Measurements from ENCODE around the gene REEP2.
A peak's percentile ranks its signal among the peaks of the same experiment; 100 is the strongest.
"Not testable (repeated sequence)": the region's sequence is repeated elsewhere in the genome, so short reads cannot be mapped to it uniquely, and the experiment has no call there.

The REEP2 gene

DNA sequence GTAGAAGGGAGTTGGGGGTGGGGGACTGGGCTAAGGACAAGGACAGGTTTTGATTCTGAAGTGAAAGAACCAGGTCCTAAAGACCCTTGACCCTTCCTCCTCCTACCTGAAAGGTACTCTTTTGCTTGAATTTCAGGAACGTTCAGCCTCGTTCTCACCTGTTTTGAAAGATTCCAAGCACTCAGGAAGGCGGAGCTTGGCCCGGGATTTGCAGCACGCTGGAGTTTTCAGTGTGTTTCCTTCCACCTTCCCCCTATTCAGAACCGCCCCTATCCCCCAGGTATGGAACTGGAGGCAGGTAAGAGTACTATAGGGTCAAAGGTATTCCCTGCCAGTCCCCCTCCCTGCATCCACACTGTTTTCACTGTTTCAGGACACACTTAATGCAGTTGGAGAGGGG is 33.5 kb downstream of the REEP2 start:
- Histone ChIP-seq H3K27ac (no peak overlapping the region), H3K36me3 (ENCODE audit: insufficient read depth, low read length) (no peaks in the 10 kb centered on the region), H3K9ac (ENCODE audit: insufficient read length) (no peak overlapping the region), H3K4me3 (no peak overlapping the region), H3K9me3 (ENCODE audit: low read depth, low read length) (no peaks in the 10 kb centered on the region)
- no peak for DNase-seq (ENCODE audit: low read depth, low spot score)
- no peak for TF ChIP-seq EZH2 (IDR thresholded peaks at IDR 0.05)
- no peak for TF ChIP-seq POLR2AphosphoS5 (IDR thresholded peaks at IDR 0.05; ENCODE audit: borderline replicate concordance, low read depth, low read length)
- no peak for TF ChIP-seq FOXP2 (optimal IDR thresholded peaks at IDR 0.05; ENCODE audit: control extremely low read depth, extremely low read length, insufficient read depth)

DNA sequence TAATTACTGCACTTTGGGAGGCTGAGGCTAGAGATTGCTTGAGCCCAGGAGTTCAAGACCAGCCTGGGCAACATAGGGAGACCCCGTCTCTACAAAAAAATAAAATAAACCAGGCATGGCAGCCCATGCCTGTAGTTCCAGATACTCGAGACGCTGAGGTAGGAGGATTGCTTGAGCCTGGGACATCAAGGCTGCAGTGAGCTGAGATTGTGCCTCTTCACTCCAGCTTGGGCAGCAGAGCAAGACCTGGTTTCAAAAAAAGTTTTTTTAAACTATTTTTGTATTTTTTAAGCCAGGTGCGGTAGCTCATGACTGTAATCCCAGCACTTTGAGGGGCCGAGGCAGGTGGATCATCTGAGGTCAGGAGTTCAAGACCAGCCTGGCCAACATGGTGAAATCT is 34.3 kb downstream of the REEP2 start:
- H3K27ac ChIP-seq; DNase-seq (ENCODE audit: low read depth, low spot score); H3K36me3 ChIP-seq (ENCODE audit: insufficient read depth, low read length); H3K4me3 ChIP-seq; H3K9me3 ChIP-seq (ENCODE audit: low read depth, low read length); H3K9ac ChIP-seq (ENCODE audit: insufficient read length): not testable (repeated sequence)

DNA sequence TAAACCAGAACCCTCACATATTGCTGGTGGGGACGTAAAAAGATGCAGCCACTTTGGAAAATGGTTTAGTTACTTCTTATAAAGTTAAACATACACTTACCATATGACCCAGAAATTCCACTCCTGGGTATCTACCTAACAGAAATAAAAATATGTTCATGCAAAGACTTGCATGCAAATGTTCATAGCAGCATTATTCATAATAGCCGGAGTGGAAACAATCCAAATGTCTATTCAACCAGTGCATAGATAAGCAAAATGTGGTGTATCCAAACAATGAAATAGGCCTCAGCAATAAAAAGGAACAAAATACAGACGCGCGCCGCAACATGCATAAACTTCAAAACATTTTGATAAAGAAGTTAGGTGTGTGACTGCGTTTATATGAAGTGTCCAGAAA is 38.1 kb downstream of the REEP2 start:
- DNase-seq (ENCODE audit: low read depth, low spot score): no peak
- H3K36me3 ChIP-seq (ENCODE audit: insufficient read depth, low read length): no peaks in the 10 kb centered on the region
- no peaks in the 10 kb centered on the region for H3K9me3 ChIP-seq (ENCODE audit: low read depth, low read length)
- no peak overlapping the region for H3K27ac ChIP-seq
- no peak overlapping the region for H3K4me3 ChIP-seq
- TF ChIP-seq POLR2AphosphoS5 (IDR thresholded peaks at IDR 0.05; ENCODE audit: borderline replicate concordance, low read depth, low read length) (no peak), FOXP2 (optimal IDR thresholded peaks at IDR 0.05; ENCODE audit: control extremely low read depth, extremely low read length, insufficient read depth) (no peak), EZH2 (IDR thresholded peaks at IDR 0.05) (no peak)
- H3K9ac ChIP-seq (ENCODE audit: insufficient read length): no peak overlapping the region

DNA sequence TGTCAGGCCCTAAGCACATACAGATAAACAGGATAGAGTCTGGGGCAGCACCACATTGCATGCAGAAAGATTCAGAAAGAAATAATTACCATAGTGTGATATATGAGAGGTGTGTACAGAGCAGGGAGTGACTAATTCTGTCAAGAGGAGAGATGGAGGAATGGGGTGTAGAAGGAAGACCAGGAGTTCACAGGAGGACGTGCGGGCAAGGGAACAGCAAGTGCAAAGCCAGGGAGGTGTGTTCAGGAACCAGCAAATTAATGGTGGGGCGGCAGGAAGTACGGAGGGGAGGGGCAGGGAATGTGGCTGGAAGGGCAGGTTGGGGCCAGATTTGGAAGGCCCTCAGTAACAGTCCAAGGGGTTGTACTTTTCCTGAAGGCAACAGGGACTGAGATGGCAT is 43.8 kb downstream of the REEP2 start:
- Histone ChIP-seq H3K36me3 (ENCODE audit: insufficient read depth, low read length) (no peaks in the 10 kb centered on the region), H3K27ac (no peak overlapping the region), H3K9ac (ENCODE audit: insufficient read length) (no peak overlapping the region), H3K4me3 (no peak overlapping the region), H3K9me3 (ENCODE audit: low read depth, low read length) (no peaks in the 10 kb centered on the region)
- TF ChIP-seq POLR2AphosphoS5 (IDR thresholded peaks at IDR 0.05; ENCODE audit: borderline replicate concordance, low read depth, low read length) (no peak), FOXP2 (optimal IDR thresholded peaks at IDR 0.05; ENCODE audit: control extremely low read depth, extremely low read length, insufficient read depth) (no peak), EZH2 (IDR thresholded peaks at IDR 0.05) (no peak)
- DNase-seq (ENCODE audit: low read depth, low spot score): no peak

DNA sequence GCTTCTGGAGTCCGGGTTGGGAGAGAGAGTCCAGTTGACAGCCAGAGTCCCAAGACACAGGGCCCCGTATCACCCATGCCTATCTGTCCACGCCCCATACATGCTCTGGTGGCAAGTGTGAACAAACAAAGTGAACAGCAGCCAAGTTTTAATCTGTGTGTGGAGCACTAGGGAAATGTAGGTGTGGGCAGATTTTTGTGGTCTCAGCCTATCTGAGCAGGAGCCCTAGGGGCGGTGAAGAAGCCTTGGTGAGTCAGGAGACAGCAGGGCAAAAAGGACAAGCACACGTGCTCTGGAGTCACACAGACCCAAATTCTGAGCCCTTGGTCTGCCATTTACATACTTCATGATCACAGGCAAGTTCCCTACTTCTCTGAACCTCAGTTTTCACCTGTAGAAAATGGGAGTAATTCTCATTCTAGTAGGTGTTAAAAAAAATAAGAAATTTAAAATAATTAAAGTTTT is 49.7 kb downstream of the REEP2 start:
- no peak overlapping the region for H3K27ac ChIP-seq
- H3K4me3 ChIP-seq: no peak overlapping the region
- no peaks in the 10 kb centered on the region for H3K9me3 ChIP-seq (ENCODE audit: low read depth, low read length)
- TF ChIP-seq POLR2AphosphoS5 (IDR thresholded peaks at IDR 0.05; ENCODE audit: borderline replicate concordance, low read depth, low read length) (no peak), EZH2 (IDR thresholded peaks at IDR 0.05) (no peak), FOXP2 (optimal IDR thresholded peaks at IDR 0.05; ENCODE audit: control extremely low read depth, extremely low read length, insufficient read depth) (no peak)
- H3K9ac ChIP-seq (ENCODE audit: insufficient read length): no peak overlapping the region
- DNase-seq (ENCODE audit: low read depth, low spot score): no peak
- H3K36me3 ChIP-seq (ENCODE audit: insufficient read depth, low read length): no peaks in the 10 kb centered on the region

DNA sequence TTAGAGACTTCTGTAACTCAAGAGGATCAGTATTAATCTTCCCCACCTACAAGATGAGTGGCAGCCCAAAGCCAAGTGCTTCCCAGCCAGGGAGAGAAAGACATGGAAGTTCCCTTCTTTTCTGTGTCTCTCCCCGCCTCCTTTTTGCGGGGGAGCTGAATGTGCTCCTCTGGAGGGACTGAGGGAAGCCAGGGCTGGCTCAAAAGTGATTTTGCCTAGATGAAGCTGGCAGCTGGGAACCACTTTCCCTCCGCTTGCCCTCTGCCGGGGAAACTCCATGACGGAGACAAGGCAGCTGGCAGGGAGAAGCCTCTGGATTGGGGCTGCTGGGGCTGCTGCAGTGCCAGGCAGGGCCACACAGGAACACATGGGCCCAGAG is 50.8 kb downstream of the REEP2 start:
- Histone ChIP-seq H3K36me3 (ENCODE audit: insufficient read depth, low read length) (no peaks in the 10 kb centered on the region), H3K9me3 (ENCODE audit: low read depth, low read length) (no peaks in the 10 kb centered on the region), H3K9ac (ENCODE audit: insufficient read length) (no peak overlapping the region), H3K27ac (no peak overlapping the region), H3K4me3 (no peak overlapping the region)
- DNase-seq (ENCODE audit: low read depth, low spot score): no peak
- TF ChIP-seq EZH2 (IDR thresholded peaks at IDR 0.05) (no peak), FOXP2 (optimal IDR thresholded peaks at IDR 0.05; ENCODE audit: control extremely low read depth, extremely low read length, insufficient read depth) (no peak), POLR2AphosphoS5 (IDR thresholded peaks at IDR 0.05; ENCODE audit: borderline replicate concordance, low read depth, low read length) (no peak)

DNA sequence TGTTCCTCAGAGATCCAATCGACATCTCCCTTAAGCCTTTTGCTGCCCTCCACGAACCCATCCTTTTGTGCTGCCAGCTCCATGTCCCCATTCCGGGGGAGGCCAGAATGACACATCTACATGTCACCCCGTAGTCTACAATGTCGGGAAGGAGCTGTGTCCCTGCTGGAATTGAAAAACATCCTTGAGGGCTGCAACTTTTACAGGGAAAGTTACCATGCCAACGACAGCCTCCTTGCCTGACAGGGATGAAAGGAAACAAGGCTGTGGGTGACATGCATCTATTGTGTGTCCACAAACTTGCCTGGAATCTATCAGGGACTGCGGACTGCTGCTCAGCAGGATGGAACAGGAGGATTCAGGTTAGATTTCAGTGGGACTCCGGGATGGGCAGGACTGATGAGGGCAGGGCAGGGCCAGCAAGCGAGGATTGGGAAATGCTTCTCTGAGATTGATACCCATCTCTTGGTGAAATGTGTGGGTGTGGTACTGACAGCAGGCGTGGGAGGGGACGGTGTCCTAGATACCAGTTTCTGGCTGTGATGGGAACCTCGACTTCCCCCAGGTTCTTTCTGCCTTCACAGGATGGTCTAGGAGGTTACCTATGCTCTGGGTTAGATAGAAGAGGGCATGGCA is 51.9 kb downstream of the REEP2 start:
- no peak overlapping the region for H3K4me3 ChIP-seq
- no peak overlapping the region for H3K27ac ChIP-seq
- no peaks in the 10 kb centered on the region for H3K36me3 ChIP-seq (ENCODE audit: insufficient read depth, low read length)
- TF ChIP-seq EZH2 (IDR thresholded peaks at IDR 0.05) (no peak), FOXP2 (optimal IDR thresholded peaks at IDR 0.05; ENCODE audit: control extremely low read depth, extremely low read length, insufficient read depth) (no peak), POLR2AphosphoS5 (IDR thresholded peaks at IDR 0.05; ENCODE audit: borderline replicate concordance, low read depth, low read length) (no peak)
- DNase-seq (ENCODE audit: low read depth, low spot score): no peak
- H3K9me3 ChIP-seq (ENCODE audit: low read depth, low read length): no peaks in the 10 kb centered on the region
- H3K9ac ChIP-seq (ENCODE audit: insufficient read length): no peak overlapping the region

DNA sequence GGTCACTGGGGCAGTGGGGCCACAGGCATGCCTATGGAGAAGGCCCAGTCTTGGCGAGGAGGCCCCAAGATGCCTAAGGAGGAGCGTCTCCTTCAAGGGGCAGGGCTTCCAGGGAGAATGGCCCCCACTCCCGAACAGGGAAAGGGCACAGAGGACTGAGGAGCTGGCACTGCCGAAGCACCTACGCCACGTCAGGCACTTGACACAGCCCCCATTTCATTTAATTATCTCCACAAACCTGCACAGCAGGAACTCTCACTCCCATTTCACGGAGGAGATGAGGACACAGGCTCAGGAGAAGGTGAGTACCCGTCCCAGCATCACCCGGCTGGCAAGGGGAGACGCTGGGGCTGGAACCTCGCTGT is 52.4 kb downstream of the REEP2 start:
- DNase-seq (ENCODE audit: low read depth, low spot score): no peak
- H3K9ac ChIP-seq (ENCODE audit: insufficient read length): peak overlapping the region; percentile 82

More for the DNA sequence above, 52.4 kb downstream of the REEP2 start:
- H3K4me3 ChIP-seq: peak overlapping the region; percentile 82
- H3K36me3 ChIP-seq (ENCODE audit: insufficient read depth, low read length): no peaks in the 10 kb centered on the region
- no peaks in the 10 kb centered on the region for H3K9me3 ChIP-seq (ENCODE audit: low read depth, low read length)
- H3K27ac ChIP-seq: no peak overlapping the region
- no peak for TF ChIP-seq POLR2AphosphoS5 (IDR thresholded peaks at IDR 0.05; ENCODE audit: borderline replicate concordance, low read depth, low read length)
- no peak for TF ChIP-seq EZH2 (IDR thresholded peaks at IDR 0.05)
- no peak for TF ChIP-seq FOXP2 (optimal IDR thresholded peaks at IDR 0.05; ENCODE audit: control extremely low read depth, extremely low read length, insufficient read depth)
